Tibial nerve (tissue), 4 donors: ENCODE data around the gene RITA1.

Experiments
- EP300 ChIP-seq, 2 donors: sonication (generic); formaldehyde crosslinking; IDR thresholded peaks; one replicate each; pipeline ENCODE4 v1.6.1; 2017; ENCODE audit warnings: antibody characterized with exemption in 2 of 2, mild to moderate bottlenecking in 1 of 2
- POLR2A ChIP-seq, 2 donors: fragments of 450-650 bp; IDR thresholded peaks; one replicate each; pipeline ENCODE4 v1.6.1; 2017; ENCODE audit warnings: antibody characterized with exemption in 2 of 2, mild to moderate bottlenecking in 2 of 2, moderate library complexity in 2 of 2
- TF ChIP-seq, protein P1 (sequence below), 5 experiments: fragments of 200-600 bp in 3 of 5; fragments of 450-650 bp in 2 of 5; sonication (generic) in 3 of 5; IDR thresholded peaks; one replicate each; pipeline ENCODE4 v1.5.1; 2016 to 2019; ENCODE audit warnings: antibody characterized with exemption in 5 of 5, mild to moderate bottlenecking in 3 of 5, moderate library complexity in 2 of 5

DNA sequence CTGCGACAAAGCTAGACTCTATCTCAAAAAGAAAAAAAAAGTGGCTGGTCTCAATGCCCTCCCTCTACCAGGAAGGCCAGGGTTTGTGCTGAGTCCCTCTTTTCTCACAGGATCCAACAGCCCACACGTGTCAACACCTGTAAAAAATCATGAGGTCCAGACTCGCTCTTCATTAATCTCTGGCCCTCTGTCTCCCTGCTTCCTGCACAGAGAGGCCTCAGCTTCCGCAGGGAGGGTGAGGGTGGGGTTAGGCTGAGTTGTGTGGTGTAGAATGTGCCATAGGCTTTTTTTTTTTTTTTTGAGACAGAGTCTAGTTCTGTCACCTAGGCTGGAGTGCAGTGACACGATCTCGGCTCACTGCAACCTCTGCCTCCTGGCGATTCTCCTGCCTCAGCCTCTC, 29.9 kb upstream of the RITA1 start:
- TF ChIP-seq POLR2A (IDR thresholded peaks at IDR 0.05) (no peak), EP300 (IDR thresholded peaks at IDR 0.05) (no peak)
- TF ChIP-seq, protein P1, sequence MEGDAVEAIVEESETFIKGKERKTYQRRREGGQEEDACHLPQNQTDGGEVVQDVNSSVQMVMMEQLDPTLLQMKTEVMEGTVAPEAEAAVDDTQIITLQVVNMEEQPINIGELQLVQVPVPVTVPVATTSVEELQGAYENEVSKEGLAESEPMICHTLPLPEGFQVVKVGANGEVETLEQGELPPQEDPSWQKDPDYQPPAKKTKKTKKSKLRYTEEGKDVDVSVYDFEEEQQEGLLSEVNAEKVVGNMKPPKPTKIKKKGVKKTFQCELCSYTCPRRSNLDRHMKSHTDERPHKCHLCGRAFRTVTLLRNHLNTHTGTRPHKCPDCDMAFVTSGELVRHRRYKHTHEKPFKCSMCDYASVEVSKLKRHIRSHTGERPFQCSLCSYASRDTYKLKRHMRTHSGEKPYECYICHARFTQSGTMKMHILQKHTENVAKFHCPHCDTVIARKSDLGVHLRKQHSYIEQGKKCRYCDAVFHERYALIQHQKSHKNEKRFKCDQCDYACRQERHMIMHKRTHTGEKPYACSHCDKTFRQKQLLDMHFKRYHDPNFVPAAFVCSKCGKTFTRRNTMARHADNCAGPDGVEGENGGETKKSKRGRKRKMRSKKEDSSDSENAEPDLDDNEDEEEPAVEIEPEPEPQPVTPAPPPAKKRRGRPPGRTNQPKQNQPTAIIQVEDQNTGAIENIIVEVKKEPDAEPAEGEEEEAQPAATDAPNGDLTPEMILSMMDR (IDR thresholded peaks at IDR 0.05) = no peak
